Lower leg skin (tissue), 3 donors: ENCODE measurements around the gene QRICH1.

Experiments
- POLR2A ChIP-seq, 2 donors: fragments of 450-650 bp; IDR thresholded peaks; one replicate each; pipeline ENCODE4 v1.6.1; 2016 to 2017; ENCODE audit warnings: antibody characterized with exemption in 2 of 2, mild to moderate bottlenecking in 1 of 2, moderate library complexity in 1 of 2
- TF ChIP-seq, protein P1 (sequence below), 3 donors: fragments of 450-650 bp; IDR thresholded peaks; one replicate each; pipeline ENCODE4 v1.5.1; 2016; ENCODE audit warnings: antibody characterized with exemption in 3 of 3, mild to moderate bottlenecking in 3 of 3, moderate library complexity in 2 of 3

DNA sequence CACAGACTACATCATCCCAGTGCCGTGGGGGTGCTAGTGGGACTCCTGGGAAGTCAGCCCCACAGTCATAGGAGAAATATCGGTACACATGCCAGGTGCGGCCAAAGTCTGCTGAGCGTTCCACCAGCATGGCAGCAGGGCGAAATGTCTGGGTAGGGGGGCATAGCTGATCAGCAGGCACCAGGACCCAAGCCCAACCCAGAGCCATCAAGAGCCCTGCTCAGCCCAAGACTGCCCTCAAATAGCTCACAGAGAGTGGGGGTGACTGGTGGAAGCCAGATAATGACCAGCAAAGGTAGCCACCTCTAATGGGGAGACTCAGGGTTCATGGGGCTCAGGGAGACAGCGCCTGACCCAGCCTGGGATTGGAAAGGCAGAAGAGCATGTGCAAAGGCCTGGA, 37.7 kb upstream of the QRICH1 start:
- TF ChIP-seq POLR2A (IDR thresholded peaks at IDR 0.05): no peak
- TF ChIP-seq, protein P1, sequence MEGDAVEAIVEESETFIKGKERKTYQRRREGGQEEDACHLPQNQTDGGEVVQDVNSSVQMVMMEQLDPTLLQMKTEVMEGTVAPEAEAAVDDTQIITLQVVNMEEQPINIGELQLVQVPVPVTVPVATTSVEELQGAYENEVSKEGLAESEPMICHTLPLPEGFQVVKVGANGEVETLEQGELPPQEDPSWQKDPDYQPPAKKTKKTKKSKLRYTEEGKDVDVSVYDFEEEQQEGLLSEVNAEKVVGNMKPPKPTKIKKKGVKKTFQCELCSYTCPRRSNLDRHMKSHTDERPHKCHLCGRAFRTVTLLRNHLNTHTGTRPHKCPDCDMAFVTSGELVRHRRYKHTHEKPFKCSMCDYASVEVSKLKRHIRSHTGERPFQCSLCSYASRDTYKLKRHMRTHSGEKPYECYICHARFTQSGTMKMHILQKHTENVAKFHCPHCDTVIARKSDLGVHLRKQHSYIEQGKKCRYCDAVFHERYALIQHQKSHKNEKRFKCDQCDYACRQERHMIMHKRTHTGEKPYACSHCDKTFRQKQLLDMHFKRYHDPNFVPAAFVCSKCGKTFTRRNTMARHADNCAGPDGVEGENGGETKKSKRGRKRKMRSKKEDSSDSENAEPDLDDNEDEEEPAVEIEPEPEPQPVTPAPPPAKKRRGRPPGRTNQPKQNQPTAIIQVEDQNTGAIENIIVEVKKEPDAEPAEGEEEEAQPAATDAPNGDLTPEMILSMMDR (IDR thresholded peaks at IDR 0.05): no peak
